ENCODE results near the gene FZR1.

FZR1 gene

DNA sequence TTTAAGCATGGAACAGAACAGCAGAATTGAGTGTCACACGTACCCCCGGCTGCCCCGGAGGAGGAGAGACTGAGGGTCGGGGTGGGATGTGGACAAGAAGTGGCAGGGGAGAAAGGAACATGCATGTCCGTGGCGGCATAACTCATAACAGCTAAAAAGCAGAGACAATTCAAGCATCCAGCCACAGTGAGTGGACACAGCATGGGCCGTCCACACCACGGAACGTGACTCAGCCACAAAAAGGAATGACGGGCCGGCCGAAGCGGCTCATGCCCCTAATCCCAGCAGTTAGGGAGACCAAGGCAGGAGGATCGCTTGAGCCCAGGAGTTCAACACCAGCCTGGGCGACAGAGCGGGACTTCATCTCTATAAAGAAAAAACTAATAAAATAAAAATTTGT, 13.2 kb upstream of the FZR1 start:
- H3K27ac ChIP-seq: no peak overlapping the region
- TF ChIP-seq CTCF (conservative IDR thresholded peaks at IDR 0.05; ENCODE audit: low read depth, low read length): no peak
- H3K4me1 ChIP-seq (ENCODE audit: low read depth, poor library complexity, severe bottlenecking): no peaks in the 10 kb centered on the region
- peaks cover 12% of the 10 kb centered on the region; the same call in 1 of the 2 replicates for H3K79me2 ChIP-seq (ENCODE audit: insufficient read depth, low read depth)
- H2AFZ ChIP-seq (ENCODE audit: low read depth): no peak overlapping the region
- no peak overlapping the region for H3K4me2 ChIP-seq
- H3K9ac ChIP-seq: no peak overlapping the region
- H3K27me3 ChIP-seq (ENCODE audit: insufficient read depth, low read depth): no peaks in the 10 kb centered on the region
- H4K20me1 ChIP-seq (ENCODE audit: insufficient read depth): no peaks in the 10 kb centered on the region
- H3K36me3 ChIP-seq (ENCODE audit: insufficient read depth): no peaks in the 10 kb centered on the region
- H3K4me3 ChIP-seq (IDR thresholded peaks at IDR 0.05; ENCODE audit: insufficient read depth, low read depth, low read length): no peak overlapping the region

GRCh38 chr19:3493651-3494050, 12.5 kb upstream of the FZR1 start:
- Histone ChIP-seq H2AFZ (ENCODE audit: low read depth) (no peak overlapping the region), H3K9ac (no peak overlapping the region), H3K27ac (no peak overlapping the region), H4K20me1 (ENCODE audit: insufficient read depth) (no peaks in the 10 kb centered on the region), H3K36me3 (ENCODE audit: insufficient read depth) (no peaks in the 10 kb centered on the region), H3K79me2 (ENCODE audit: insufficient read depth, low read depth) (peaks cover 19% of the 10 kb centered on the region), H3K27me3 (ENCODE audit: insufficient read depth, low read depth) (no peaks in the 10 kb centered on the region), H3K4me3 (IDR thresholded peaks at IDR 0.05; ENCODE audit: insufficient read depth, low read depth, low read length) (no peak overlapping the region), H3K4me2 (no peak overlapping the region), H3K4me1 (ENCODE audit: low read depth, poor library complexity, severe bottlenecking) (no peaks in the 10 kb centered on the region)
- no peak for TF ChIP-seq CTCF (conservative IDR thresholded peaks at IDR 0.05; ENCODE audit: low read depth, low read length)

GRCh38 chr19:3494051-3494450, 12.1 kb upstream of the FZR1 start:
- TF ChIP-seq CTCF (conservative IDR thresholded peaks at IDR 0.05; ENCODE audit: low read depth, low read length): no peak
- Histone ChIP-seq H3K4me3 (IDR thresholded peaks at IDR 0.05; ENCODE audit: insufficient read depth, low read depth, low read length) (no peak overlapping the region), H3K4me1 (ENCODE audit: low read depth, poor library complexity, severe bottlenecking) (peaks cover 3% of the 10 kb centered on the region), H3K9ac (no peak overlapping the region), H3K27ac (peak overlapping the region; percentile 33; the same call in 1 of the 2 replicates), H3K36me3 (ENCODE audit: insufficient read depth) (no peaks in the 10 kb centered on the region), H3K27me3 (ENCODE audit: insufficient read depth, low read depth) (no peaks in the 10 kb centered on the region), H3K79me2 (ENCODE audit: insufficient read depth, low read depth) (peaks cover 23% of the 10 kb centered on the region), H4K20me1 (ENCODE audit: insufficient read depth) (no peaks in the 10 kb centered on the region), H3K4me2 (peak overlapping the region; percentile 36; the same call in 1 of the 2 replicates), H2AFZ (ENCODE audit: low read depth) (no peak overlapping the region)

- Histone ChIP-seq H3K27me3 (ENCODE audit: insufficient read depth, low read depth) (no peaks in the 10 kb centered on the region), H3K27ac (peak overlapping the region; percentile 33; the same call in 1 of the 2 replicates), H3K4me3 (IDR thresholded peaks at IDR 0.05; ENCODE audit: insufficient read depth, low read depth, low read length) (no peak overlapping the region), H4K20me1 (ENCODE audit: insufficient read depth) (no peaks in the 10 kb centered on the region), H3K4me2 (peak overlapping the region; percentile 36; the same call in 1 of the 2 replicates), H3K36me3 (ENCODE audit: insufficient read depth) (no peaks in the 10 kb centered on the region), H3K4me1 (ENCODE audit: low read depth, poor library complexity, severe bottlenecking) (peaks cover 8% of the 10 kb centered on the region), H2AFZ (ENCODE audit: low read depth) (no peak overlapping the region), H3K79me2 (ENCODE audit: insufficient read depth, low read depth) (peaks cover 28% of the 10 kb centered on the region), H3K9ac (no peak overlapping the region)
- TF ChIP-seq CTCF (conservative IDR thresholded peaks at IDR 0.05; ENCODE audit: low read depth, low read length): no peak
These were observed 11.6 kb upstream of the FZR1 start for GRCh38 chr19:3494559-3494958.

All from KMS-11 (cell line).